Nephron (organoid): ENCODE results near the gene AIP.
"Not testable (repeated sequence)": the region's sequence is repeated elsewhere in the genome, so short reads cannot be mapped to it uniquely, and the experiment has no call there.

Source experiments
- H3K27ac Mint-ChIP-seq, 3 experiments: 2 replicates each; pipeline ENCODE4 v1.8.0; 2020; ENCODE audit warnings: mixed read lengths in 3 of 3, mild to moderate bottlenecking in 2 of 3, moderate library complexity in 1 of 3
- H3K27me3 Mint-ChIP-seq: 2 replicates; pipeline ENCODE4 v1.8.0; 2021; ENCODE audit warnings: low read depth, mild to moderate bottlenecking, moderate library complexity, mixed read lengths
- H3K36me3 Mint-ChIP-seq: 2 replicates; pipeline ENCODE4 v1.8.0; 2020; ENCODE audit warnings: low read depth, mixed read lengths
- H3K4me1 Mint-ChIP-seq: 2 replicates; pipeline ENCODE4 v1.8.0; 2020; ENCODE audit warnings: mixed read lengths
- H3K4me3 Mint-ChIP-seq, 3 experiments: 2 replicates each; pipeline ENCODE4 v1.8.0; 2020; ENCODE audit warnings: mild to moderate bottlenecking in 3 of 3, mixed read lengths in 3 of 3, moderate library complexity in 2 of 3
- H3K9me3 Mint-ChIP-seq: 2 replicates; pipeline ENCODE4 v1.8.0; 2020; ENCODE audit warnings: mixed read lengths
- CTCF ChIP-seq, 3 experiments: fragments of 200-600 bp; sonication (generic); IDR thresholded peaks; one replicate each; pipeline ENCODE4 v1.5.0; 2021; ENCODE audit warnings: antibody characterized with exemption in 3 of 3; ENCODE audit not compliant: unreplicated experiment in 3 of 3

Gene AIP

GRCh38 chr11:67463186-67463585, 19.6 kb upstream of the AIP start:
- Mint-ChIP-seq H3K27ac (peak overlapping the region in 1 of 3 experiments; percentile 57), H3K27me3 (no peaks in the 10 kb centered on the region), H3K36me3 (no peaks in the 10 kb centered on the region), H3K4me1 (peaks cover 6% of the 10 kb centered on the region), H3K9me3 (no peaks in the 10 kb centered on the region), H3K4me3 (peak overlapping the region; percentile 55 to 75 (median 68))
- no peak for TF ChIP-seq CTCF (IDR thresholded peaks at IDR 0.05; ENCODE audit: unreplicated experiment in 3 of 3)

- H3K4me3 Mint-ChIP-seq: peak overlapping the region; percentile 78 to 81 (median 81)
- no peak for TF ChIP-seq CTCF (IDR thresholded peaks at IDR 0.05; ENCODE audit: unreplicated experiment in 3 of 3)
- peak overlapping the region; percentile 61 to 88 (median 75) for H3K27ac Mint-ChIP-seq
Measured at GRCh38 chr11:67463680-67464410, 19.0 kb upstream of the AIP start.

GRCh38 chr11:67464411-67465188, 18.2 kb upstream of the AIP start:
- no peaks in the 10 kb centered on the region for H3K36me3 Mint-ChIP-seq
- no peak for TF ChIP-seq CTCF (IDR thresholded peaks at IDR 0.05; ENCODE audit: unreplicated experiment in 3 of 3)
- no peaks in the 10 kb centered on the region for H3K9me3 Mint-ChIP-seq
- H3K4me1 Mint-ChIP-seq: peaks cover 6% of the 10 kb centered on the region
- H3K27me3 Mint-ChIP-seq: no peaks in the 10 kb centered on the region
- peak overlapping the region; percentile 78 to 81 (median 81) for H3K4me3 Mint-ChIP-seq
- H3K27ac Mint-ChIP-seq: peak overlapping the region; percentile 61 to 88 (median 75)

More at GRCh38 chr11:67463680-67464410, 19.0 kb upstream of the AIP start:
- Mint-ChIP-seq H3K9me3 (no peaks in the 10 kb centered on the region), H3K4me1 (peaks cover 6% of the 10 kb centered on the region), H3K36me3 (no peaks in the 10 kb centered on the region), H3K27me3 (no peaks in the 10 kb centered on the region)

GRCh38 chr11:67465189-67465510, 17.7 kb upstream of the AIP start:
- H3K36me3 Mint-ChIP-seq: no peaks in the 10 kb centered on the region
- H3K4me1 Mint-ChIP-seq: peaks cover 6% of the 10 kb centered on the region
- no peaks in the 10 kb centered on the region for H3K9me3 Mint-ChIP-seq
- no peak for TF ChIP-seq CTCF (IDR thresholded peaks at IDR 0.05; ENCODE audit: unreplicated experiment in 3 of 3)
- H3K27me3 Mint-ChIP-seq: no peaks in the 10 kb centered on the region
- H3K27ac Mint-ChIP-seq: peak overlapping the region; percentile 51 to 88 (median 73)
- H3K4me3 Mint-ChIP-seq: peak overlapping the region; percentile 81

- H3K36me3 Mint-ChIP-seq: not testable (repeated sequence)
Measured at GRCh38 chr11:67465530-67465929, 17.3 kb upstream of the AIP start.

GRCh38 chr11:67466367-67466766, 16.5 kb upstream of the AIP start:
- H3K9me3 Mint-ChIP-seq: no peaks in the 10 kb centered on the region
- no peaks in the 10 kb centered on the region for H3K27me3 Mint-ChIP-seq
- peaks cover 6% of the 10 kb centered on the region for H3K4me1 Mint-ChIP-seq
- no peaks in the 10 kb centered on the region for H3K36me3 Mint-ChIP-seq
- H3K4me3 Mint-ChIP-seq: peak overlapping the region; percentile 69 to 95 (median 91)
- peak overlapping the region in 1 of 3 experiments; percentile 30 for H3K27ac Mint-ChIP-seq
- no peak for TF ChIP-seq CTCF (IDR thresholded peaks at IDR 0.05; ENCODE audit: unreplicated experiment in 3 of 3)

More at GRCh38 chr11:67465530-67465929, 17.3 kb upstream of the AIP start:
- peak overlapping the region; percentile 81 for H3K4me3 Mint-ChIP-seq
- peak overlapping the region; percentile 51 to 88 (median 73) for H3K27ac Mint-ChIP-seq
- H3K4me1 Mint-ChIP-seq, H3K27me3 Mint-ChIP-seq, H3K9me3 Mint-ChIP-seq: not testable (repeated sequence)
